ENCODE data around the gene MAPK8IP3.

DNA sequence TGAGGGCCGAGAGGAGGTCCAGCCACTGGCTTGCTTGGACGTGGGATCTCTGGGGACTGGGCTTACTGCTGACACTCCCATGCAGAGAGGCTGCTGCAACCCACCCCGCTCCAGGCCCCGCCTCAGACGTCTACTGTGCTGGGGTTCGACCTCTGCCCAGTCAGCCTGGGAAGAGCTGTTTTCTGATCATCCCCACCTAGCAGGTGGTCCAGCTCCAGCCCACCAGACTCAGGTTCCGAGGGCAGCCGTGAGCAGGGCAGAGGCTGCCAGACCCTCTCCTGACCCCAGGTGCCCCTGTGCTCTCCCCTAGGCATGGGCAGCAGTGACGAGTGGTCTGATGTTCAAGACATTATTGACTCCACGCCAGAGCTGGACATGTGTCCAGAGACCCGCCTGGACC is 41.9 kb downstream of the MAPK8IP3 start:
- no peak for TF ChIP-seq CTCF (IDR thresholded peaks at IDR 0.05)
- no peak for TF ChIP-seq POLR2AphosphoS5 (IDR thresholded peaks at IDR 0.05)
- no peak for TF ChIP-seq POLR2A (IDR thresholded peaks at IDR 0.05)
- TF ChIP-seq EP300 (IDR thresholded peaks at IDR 0.05) = no peak

Measured in suprapubic skin (tissue), 4 donors.